GM12892 (cell line): Measurements from ENCODE around the gene ATPAF2.
"Not testable (repeated sequence)": the region's sequence is repeated elsewhere in the genome, so short reads cannot be mapped to it uniquely, and the experiment has no call there.

ENCODE experiments used
- POLR2A ChIP-seq: IDR thresholded peaks from 2 replicates; pipeline ENCODE4 v1.6.1; 2011; ENCODE audit warnings: low read depth, low read length, control low read depth
- POLR2AphosphoS5 ChIP-seq: IDR thresholded peaks from 2 replicates; pipeline ENCODE4 v1.6.1; 2011; ENCODE audit warnings: low read depth, low read length, control low read depth
- TAF1 ChIP-seq: IDR thresholded peaks from 2 replicates; pipeline ENCODE4 v1.6.1; 2011; ENCODE audit warnings: low read depth, mild to moderate bottlenecking, control low read depth, low read length, borderline replicate concordance

- not testable (repeated sequence) for TF ChIP-seq POLR2A, POLR2AphosphoS5, TAF1
Measured at GRCh38 chr17:17995887-17996286, 43.1 kb downstream of the ATPAF2 start.
